ENCODE data around the gene ENOPH1.

- TF ChIP-seq CTCF (IDR thresholded peaks at IDR 0.05 in 2 of 3, conservative IDR thresholded peaks at IDR 0.05 in 1 of 3; ENCODE audit: insufficient read depth in 2 of 3, low read depth in 1 of 3, low read length in 3 of 3) (no peak), ZNF609 (CRISPR knock-in tag; IDR thresholded peaks at IDR 0.05; ENCODE audit: borderline replicate concordance) (no peak), PATZ1 (CRISPR knock-in tag; IDR thresholded peaks at IDR 0.05; ENCODE audit: borderline replicate concordance) (no peak), FOXM1 (IDR thresholded peaks at IDR 0.05; ENCODE audit: low read depth) (no peak), FOXM1 (CRISPR knock-in tag; IDR thresholded peaks at IDR 0.05; ENCODE audit: low read depth) (no peak), ZNF3 (CRISPR knock-in tag; IDR thresholded peaks at IDR 0.05) (no peak), TAL1 (IDR thresholded peaks at IDR 0.05) (no peak), SP1 (CRISPR knock-in tag; IDR thresholded peaks at IDR 0.05) (no peak), KLF1 (tag; IDR thresholded peaks at IDR 0.05) (no peak)
These were observed 8.7 kb downstream of the ENOPH1 start for GRCh38 chr4:82439088-82439487.
